OCI-LY7 (cell line): ENCODE data around the gene ELP6.

Experiments
- CTCF ChIP-seq: fragments of 200-600 bp; sonication (generic); conservative IDR thresholded peaks from 2 replicates; pipeline ENCODE4 v1.5.1; 2014; ENCODE audit warnings: mild to moderate bottlenecking, antibody characterized with exemption, low read length, moderate library complexity, mixed read lengths
- EZH2phosphoT487 ChIP-seq: fragments of 200-600 bp; sonication (generic); IDR thresholded peaks from 2 replicates; pipeline ENCODE4 v1.6.1; 2018; ENCODE audit warnings: low read depth, borderline replicate concordance, mild to moderate bottlenecking, mixed run types, antibody characterized with exemption, low read length, moderate library complexity, mixed read lengths

GRCh38 chr3:47536221-47536891 is 22.8 kb upstream of the ELP6 start:
- TF ChIP-seq CTCF (no peak), EZH2phosphoT487 (no peak)
